Small intestine (tissue), 7 donors: ENCODE results near the gene DOP1B. TPM values are rescaled to one million over a fixed set of nuclear protein-coding genes. Genes with fewer than 3 reads are reported as not detected.

Experiments used
- DNase-seq, 2 donors: peaks; one replicate each; pipeline versions ENCODE4 v3.0.0 to v3.0.0-alpha.2; 2013
- FAIRE-seq: peaks from 2 replicates; lab custom pipeline; 2012; peaks lifted over from hg19 to GRCh38; lab: Jason Lieb, UNC
- H3K27ac ChIP-seq, 3 donors: one replicate each; pipeline ENCODE4 v1.5.1; 2013; ENCODE audit warnings: low read length in 2 of 3, mild to moderate bottlenecking in 2 of 3, control low read depth in 1 of 3, inconsistent platforms in 1 of 3, low read depth in 1 of 3, moderate library complexity in 1 of 3
- H3K27me3 ChIP-seq, 3 donors: one replicate each; pipeline ENCODE4 v1.6.1; 2013; ENCODE audit warnings: low read length in 3 of 3, inconsistent platforms in 1 of 3; ENCODE audit not compliant: control insufficient read depth in 3 of 3, insufficient read depth in 3 of 3
- H3K36me3 ChIP-seq, 3 donors: one replicate each; pipeline ENCODE4 v1.6.1; 2013; ENCODE audit warnings: low read length in 3 of 3, inconsistent platforms in 1 of 3, low read depth in 1 of 3, mild to moderate bottlenecking in 1 of 3, moderate library complexity in 1 of 3; ENCODE audit not compliant: control insufficient read depth in 3 of 3, insufficient read depth in 2 of 3
- H3K4me1 ChIP-seq, 3 donors: one replicate each; pipeline ENCODE4 v1.6.1; 2013; ENCODE audit warnings: low read length in 2 of 3, inconsistent platforms in 1 of 3, low read depth in 1 of 3, mild to moderate bottlenecking in 1 of 3, moderate library complexity in 1 of 3; ENCODE audit not compliant: control insufficient read depth in 3 of 3, insufficient read depth in 2 of 3
- H3K4me3 ChIP-seq, 3 donors: one replicate each; pipeline ENCODE4 v1.5.1; 2013; ENCODE audit warnings: low read length in 3 of 3, control low read depth in 1 of 3, inconsistent platforms in 1 of 3, low read depth in 1 of 3, mild to moderate bottlenecking in 1 of 3, moderate library complexity in 1 of 3
- H3K9me3 ChIP-seq, 2 donors: one replicate each; pipeline ENCODE4 v1.6.1; 2013; ENCODE audit warnings: low read depth in 1 of 2, low read length in 1 of 2; ENCODE audit not compliant: control insufficient read depth in 2 of 2, insufficient read depth in 1 of 2
- WGBS, 3 donors: extraction: QIAGEN DNeasy Blood & Tissue Kit; methylation state at CpG; one replicate each; pipeline ENCODE4 v1.1.7; 2013; 5-methylcytosine and 5-hydroxymethylcytosine counted together
- polyA plus RNA-seq, 4 donors: library from polyadenylated mRNA; stranded (reverse) in 3 of 4; unstranded in 1 of 4; fragments of 200-250 nt in 3 of 4; fragments of 120-200 nt in 1 of 4; gene quantifications; one replicate each; pipeline versions ENCODE4 v1.2.1 to v1.2.3, GENCODE V29; 2013
- donor health status: healthy with polysubstance abuse.
- donor health status: control.
- donor health status: control.
- donor health status: Bipolar disorder and iron deficiency.
- donor health status: healthy.

Gene DOP1B
- polyA plus RNA-seq, 4 donors: 8.4 to 19.1 (median 11.9) TPM

- Histone ChIP-seq H3K4me1 (no peaks in the 10 kb centered on the region), H3K36me3 (peaks cover 0 to 40% (median 2%) of the 10 kb centered on the region in 3 donors), H3K27me3 (no peaks in the 10 kb centered on the region), H3K9me3 (no peaks in the 10 kb centered on the region), H3K4me3 (no peak overlapping the region), H3K27ac (no peak overlapping the region)
- FAIRE-seq: no peak
- WGBS, 3 donors: 96 to 98% (median 97%) methylated on average over 6 of the region's 6 CpGs
- DNase-seq: no peak
These were observed 14.2 kb downstream of the DOP1B start for GRCh38 chr21:36170823-36171222.

DNA sequence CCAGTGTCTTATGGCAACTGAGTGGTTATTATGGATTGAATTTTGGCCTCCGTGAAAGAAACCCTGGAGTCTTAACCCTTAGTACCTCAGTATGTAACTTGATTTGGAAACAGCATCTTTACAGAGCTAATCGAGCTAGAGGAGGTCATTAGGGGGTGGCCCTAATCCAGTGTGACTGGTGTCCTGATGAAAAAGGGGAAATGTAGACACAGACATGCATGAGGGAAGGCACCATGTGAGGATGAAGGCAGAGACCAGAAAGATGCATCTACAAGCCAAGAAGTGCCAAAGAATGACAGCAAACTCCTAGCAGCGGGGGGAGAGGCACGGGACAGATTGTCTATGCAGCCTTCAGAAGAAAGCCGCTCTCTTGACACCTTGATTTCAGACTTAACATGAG, 14.7 kb downstream of the DOP1B start:
- Histone ChIP-seq H3K9me3 (no peaks in the 10 kb centered on the region), H3K4me3 (no peak overlapping the region), H3K36me3 (peaks cover 0 to 41% (median 2%) of the 10 kb centered on the region in 3 donors), H3K4me1 (no peaks in the 10 kb centered on the region), H3K27me3 (no peaks in the 10 kb centered on the region), H3K27ac (no peak overlapping the region)
- DNase-seq (no peak), FAIRE-seq (no peak)
- WGBS, 3 donors: 82 to 91% (median 85%) methylated on average over 5 of the region's 5 CpGs

GRCh38 chr21:36171741-36172331, 15.2 kb downstream of the DOP1B start:
- 74 to 95% (median 90%) methylated on average over 9 of the region's 9 CpGs for WGBS, 3 donors
- Histone ChIP-seq H3K4me1 (no peaks in the 10 kb centered on the region), H3K36me3 (peaks cover 0 to 39% (median 2%) of the 10 kb centered on the region in 3 donors), H3K27me3 (no peaks in the 10 kb centered on the region), H3K27ac (no peak overlapping the region), H3K9me3 (no peaks in the 10 kb centered on the region), H3K4me3 (no peak overlapping the region)
- no peak for FAIRE-seq
- no peak for DNase-seq

DNA sequence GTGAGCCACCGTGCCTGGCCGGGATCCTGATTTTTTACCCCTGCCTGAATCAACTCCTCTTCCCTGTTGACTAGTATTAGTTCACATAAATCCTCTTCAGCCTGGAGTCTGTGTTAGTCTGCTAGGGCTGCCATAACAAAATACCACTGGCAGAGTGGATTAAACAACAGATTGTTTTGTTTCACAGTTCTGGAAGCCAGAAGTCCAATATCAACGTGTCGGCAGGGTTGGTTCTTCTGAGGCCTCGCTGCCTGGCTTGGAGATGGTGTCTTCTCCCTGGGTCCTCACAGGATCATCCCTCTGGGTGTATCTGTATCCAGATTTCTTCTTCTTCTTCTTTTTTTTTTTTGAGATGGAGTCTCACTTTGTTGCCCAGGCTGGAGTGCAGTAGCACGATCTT, 18.2 kb downstream of the DOP1B start:
- Histone ChIP-seq H3K4me1 (no peaks in the 10 kb centered on the region), H3K27ac (no peak overlapping the region), H3K36me3 (peaks cover 0 to 29% (median 0%) of the 10 kb centered on the region in 3 donors), H3K9me3 (no peaks in the 10 kb centered on the region), H3K27me3 (no peaks in the 10 kb centered on the region), H3K4me3 (no peak overlapping the region)
- FAIRE-seq: no peak
- 94 to 100% (median 97%) methylated on average over 6 of the region's 6 CpGs for WGBS, 3 donors
- DNase-seq: no peak

- H3K4me1 ChIP-seq: no peaks in the 10 kb centered on the region
- H3K9me3 ChIP-seq: no peaks in the 10 kb centered on the region
- DNase-seq (peak in 1 of 2 donors; percentile 15), FAIRE-seq (no peak)
- no peak overlapping the region for H3K4me3 ChIP-seq
- H3K27ac ChIP-seq: no peak overlapping the region
- WGBS, 3 donors: 62 to 79% (median 64%) methylated on average over 7 of the region's 7 CpGs
- no peaks in the 10 kb centered on the region for H3K27me3 ChIP-seq
- peaks cover 0 to 23% (median 0%) of the 10 kb centered on the region in 3 donors for H3K36me3 ChIP-seq
These were observed 19.3 kb downstream of the DOP1B start for GRCh38 chr21:36175771-36176565.

GRCh38 chr21:36178349-36178748, 21.7 kb downstream of the DOP1B start:
- H3K4me1 ChIP-seq: no peaks in the 10 kb centered on the region
- H3K4me3 ChIP-seq: no peak overlapping the region
- WGBS, 3 donors: 91 to 98% (median 96%) methylated on average over 2 of the region's 2 CpGs
- no peak overlapping the region for H3K27ac ChIP-seq
- H3K9me3 ChIP-seq: no peaks in the 10 kb centered on the region
- DNase-seq (no peak), FAIRE-seq (no peak)
- H3K27me3 ChIP-seq: no peaks in the 10 kb centered on the region
- H3K36me3 ChIP-seq: peaks cover 0 to 20% (median 0%) of the 10 kb centered on the region in 3 donors

DNA sequence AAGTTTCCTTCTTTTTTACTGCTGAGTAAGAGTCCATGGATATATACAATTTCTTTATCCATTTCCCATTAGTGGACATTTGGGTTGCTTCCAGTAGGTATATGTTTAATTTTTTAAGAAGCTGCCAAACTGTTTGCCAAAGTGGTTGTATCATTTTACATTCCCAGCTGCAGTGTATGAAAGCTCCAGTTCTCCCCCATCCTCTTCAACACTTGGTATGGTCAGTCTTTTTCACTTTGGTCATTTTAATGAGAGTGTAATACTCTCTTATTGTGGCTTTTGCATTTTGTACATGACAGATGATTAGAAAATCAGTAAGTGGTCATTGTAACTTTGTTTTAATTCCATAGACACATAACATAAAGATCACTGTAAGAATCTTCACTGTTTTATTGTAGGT, 22.5 kb downstream of the DOP1B start:
- no peaks in the 10 kb centered on the region for H3K4me1 ChIP-seq
- no peak overlapping the region for H3K4me3 ChIP-seq
- no peak for DNase-seq
- H3K27ac ChIP-seq: no peak overlapping the region
- peaks cover 0 to 17% (median 0%) of the 10 kb centered on the region in 3 donors for H3K36me3 ChIP-seq
- H3K27me3 ChIP-seq: no peaks in the 10 kb centered on the region
- no peak for FAIRE-seq
- H3K9me3 ChIP-seq: no peaks in the 10 kb centered on the region

- 93 to 95% (median 94%) methylated on average over 5 of the region's 5 CpGs for WGBS, 3 donors
- H3K4me3 ChIP-seq: no peak overlapping the region
- H3K36me3 ChIP-seq: peaks cover 0 to 25% (median 0%) of the 10 kb centered on the region in 3 donors
- DNase-seq (no peak), FAIRE-seq (no peak)
- no peaks in the 10 kb centered on the region for H3K4me1 ChIP-seq
- H3K27me3 ChIP-seq: no peaks in the 10 kb centered on the region
- no peaks in the 10 kb centered on the region for H3K9me3 ChIP-seq
- no peak overlapping the region for H3K27ac ChIP-seq
These were observed 24.3 kb downstream of the DOP1B start for GRCh38 chr21:36180963-36181362.
